ENCODE data around the gene HSCB. TPM values are rescaled to one million over a fixed set of nuclear protein-coding genes. Genes with fewer than 3 reads are reported as not detected.

The HSCB gene
- total and polyA plus RNA-seq, 2 of the 4 experiments (the other 2 are of a cell fraction): 5.4 to 13.2 TPM

- peak overlapping the region; percentile 86; the same call in 1 of the 2 replicates for H2BK120ac ChIP-seq (ENCODE audit: low read depth, low read length)
- no CpG with 5 or more reads among the region's 2 CpGs for WGBS, 2 experiments (ENCODE audit: extremely low coverage in 2 of 2, insufficient read length in 1 of 2)
- no peak overlapping the region for H3K14ac ChIP-seq (replicated peaks; ENCODE audit: low read depth, low read length)
- H2BK5ac ChIP-seq (ENCODE audit: low read depth, low read length, poor library complexity, severe bottlenecking): peak overlapping the region; percentile 97
- dilution Hi-C loops (cut with HindIII; ENCODE audit: low sequenced_read_pairs, unreplicated experiment): no loop called here
- no peaks in the 10 kb centered on the region for H3K36me3 ChIP-seq (ENCODE audit: control insufficient read depth, insufficient read depth, low read length)
- H2AK5ac ChIP-seq (ENCODE audit: low read depth, low read length): no peak overlapping the region
- H4K91ac ChIP-seq (ENCODE audit: insufficient read depth, low read depth, low read length): no peak overlapping the region
- no peaks in the 10 kb centered on the region for H3K9me3 ChIP-seq (ENCODE audit: control insufficient read depth, insufficient read depth, low read length)
- H3K56ac ChIP-seq (ENCODE audit: extremely low read depth, insufficient read depth, low read length): peak overlapping the region; percentile 79; the same call in 1 of the 2 replicates
- BruUV-seq (replicated peaks): no TSS peak
- peak overlapping the region; percentile 93; the same call in 1 of the 2 replicates for H3K18ac ChIP-seq (ENCODE audit: low read depth, low read length)
- peak overlapping the region; percentile 74 for H4K5ac ChIP-seq (ENCODE audit: low read depth, low read length)
- H3K4ac ChIP-seq (ENCODE audit: low read depth, low read length): peak overlapping the region; percentile 87; the same call in 1 of the 2 replicates
- TF ChIP-seq MAZ (IDR thresholded peaks at IDR 0.05; ENCODE audit: borderline replicate concordance, low read depth, low read length) (no peak), CEBPB (IDR thresholded peaks at IDR 0.05; ENCODE audit: low read depth, low read length) (no peak), NFE2L2 (IDR thresholded peaks at IDR 0.05; ENCODE audit: low read depth, low read length) (no peak), SMC3 (IDR thresholded peaks at IDR 0.05; ENCODE audit: low read depth, low read length) (no peak), BHLHE40 (IDR thresholded peaks at IDR 0.05; ENCODE audit: low read depth, low read length) (no peak), CHD1 (IDR thresholded peaks at IDR 0.05; ENCODE audit: low read depth, low read length) (no peak), MAFK (IDR thresholded peaks at IDR 0.05; ENCODE audit: low read depth, low read length) (no peak), POLR2A (IDR thresholded peaks at IDR 0.05; ENCODE audit: low read depth, low read length) (no peak), FOS (IDR thresholded peaks at IDR 0.05; ENCODE audit: low read depth, low read length) (no peak), ELK1 (IDR thresholded peaks at IDR 0.05; ENCODE audit: borderline replicate concordance, low read depth, low read length) (no peak)
- peak overlapping the region; percentile 68; the same call in 1 of the 3 replicates for H2BK15ac ChIP-seq (ENCODE audit: low read depth, low read length)
- H2BK20ac ChIP-seq (ENCODE audit: low read depth, low read length): 0 out of 2 replicates have a peak overlapping the region, but pooled peaks have one; percentile 17
- H3K4me1 ChIP-seq (ENCODE audit: control insufficient read depth, insufficient read depth, low read length): peaks cover 12% of the 10 kb centered on the region
- CTCF ChIA-PET: no interaction called here
- DNase-seq (no peak), ATAC-seq (ENCODE audit: low read depth) (no peak)
- peaks cover 3% of the 10 kb centered on the region; the same call in 1 of the 2 replicates for H3K9me1 ChIP-seq (ENCODE audit: insufficient read depth, low read length)
- H3K4me2 ChIP-seq (ENCODE audit: low read depth, low read length): no peak overlapping the region; the same call in 1 of the 2 replicates
- H3K4me3 ChIP-seq (ENCODE audit: insufficient read depth, low read depth, low read length): no peak overlapping the region
- peak overlapping the region; percentile 36; the same call in 1 of the 2 replicates for H3K23ac ChIP-seq (ENCODE audit: low read depth, low read length)
- H3K27me3 ChIP-seq (ENCODE audit: control insufficient read depth, insufficient read depth, low read length): no peaks in the 10 kb centered on the region
- H3K79me1 ChIP-seq (ENCODE audit: low read depth in 1 of 2, low read length in 2 of 2): 0 out of 4 replicates have a peak, but pooled peaks cover 0 to 3% of the 10 kb centered on the region in 2 experiments
- H4K8ac ChIP-seq (ENCODE audit: low read depth in 2 of 2, low read length in 2 of 2): peak overlapping the region; percentile 60 to 90; a peak in 2 of 4 replicates
- POLR2A ChIA-PET (ENCODE audit: unreplicated experiment): interaction anchor here (0.5 kb wide), 1 partner anchor 15 kb away, joined by 3 read pairs; no protein-coding TSS in a partner anchor
- H2AK9ac ChIP-seq (replicated peaks; ENCODE audit: low read depth, low read length, poor library complexity): no peak overlapping the region
- 0 out of 2 replicates have a peak overlapping the region, but pooled peaks have one; percentile 47 for H3K9ac ChIP-seq (ENCODE audit: low read depth, low read length)
- intact Hi-C loops (cut with micrococcal nuclease): loop anchor here (5.0 kb wide), 1 partner anchor 61 kb away; the partner anchor contains the start of gene CCDC117
- no peak overlapping the region for H2AFZ ChIP-seq (replicated peaks; ENCODE audit: low read length, poor library complexity)
- peak overlapping the region; percentile 88; the same call in 1 of the 2 replicates for H3K27ac ChIP-seq (ENCODE audit: insufficient read depth, low read length)
- in situ Hi-C loops (cut with MboI; ENCODE audit: low sequenced_read_pairs): no loop called here
- H4K20me1 ChIP-seq (ENCODE audit: insufficient read depth, low read length): 0 out of 2 replicates have a peak, but pooled peaks cover 3% of the 10 kb centered on the region
Observed at GRCh38 chr22:28711341-28711740, 30.5 kb upstream of the HSCB start.
